Naive thymus-derived CD8-positive, alpha-beta T cell (primary cell): Measurements from ENCODE around the gene THAP6. TPM values are rescaled to one million over a fixed set of nuclear protein-coding genes. Genes with fewer than 3 reads are reported as not detected.
"Not testable (repeated sequence)": the region's sequence is repeated elsewhere in the genome, so short reads cannot be mapped to it uniquely, and the experiment has no call there.

Experiments used
- ATAC-seq, 2 donors: fragments of 150-1000 bp; cut with Tn5 transposase in 1 of 2; sonication (Bioruptor Pico), chemical (Tn5 transposase) in 1 of 2; 1 replicate in 1 of 2; 2 replicates in 1 of 2; pipeline ENCODE4 v1.10.0; 2021; ENCODE audit warnings: mild to moderate bottlenecking in 2 of 2, moderate library complexity in 2 of 2
- POLR2A ChIA-PET: fragments of 350-600 bp; sonication (Branson Sonifier 250); formaldehyde crosslinking; loops from one replicate; lab custom pipeline; 2021; ENCODE audit warnings: antibody characterized with exemption; lab: Charles Lee
- DNase-seq, 10 donors: peaks; one replicate each; pipeline versions ENCODE4 v3.0.0 to v3.0.0-alpha.2; 2020 to 2022
- H3K27ac Mint-ChIP-seq, 10 donors: one replicate each; pipeline ENCODE4 v1.8.0; 2020 to 2022; ENCODE audit warnings: mild to moderate bottlenecking in 10 of 10, mixed read lengths in 10 of 10, moderate library complexity in 4 of 10, inconsistent platforms in 1 of 10
- H3K27me3 Mint-ChIP-seq, 5 donors: one replicate each; pipeline ENCODE4 v1.8.0; 2021 to 2022; ENCODE audit warnings: mixed read lengths in 5 of 5
- H3K36me3 Mint-ChIP-seq, 3 donors: one replicate each; pipeline ENCODE4 v1.8.0; 2020 to 2022; ENCODE audit warnings: mixed read lengths in 3 of 3, mild to moderate bottlenecking in 2 of 3, inconsistent platforms in 1 of 3
- H3K4me1 Mint-ChIP-seq, 4 donors: one replicate each; pipeline ENCODE4 v1.8.0; 2021 to 2022; ENCODE audit warnings: mixed read lengths in 4 of 4
- H3K4me3 Mint-ChIP-seq, 10 donors: one replicate each; pipeline ENCODE4 v1.8.0; 2020 to 2022; ENCODE audit warnings: mild to moderate bottlenecking in 10 of 10, mixed read lengths in 10 of 10, moderate library complexity in 6 of 10, inconsistent platforms in 1 of 10
- H3K9me3 Mint-ChIP-seq, 9 donors: one replicate each; pipeline ENCODE4 v1.8.0; 2020 to 2022; ENCODE audit warnings: mixed read lengths in 9 of 9, mild to moderate bottlenecking in 3 of 9, inconsistent platforms in 1 of 9, moderate library complexity in 1 of 9
- polyA plus RNA-seq, 3 donors: library from polyadenylated mRNA; unstranded; fragments of 300-500 nt; fragmentation: Illumina TruSeq; gene quantifications; one replicate each; pipeline ENCODE4 v1.2.3, GENCODE V29; 2021
- total RNA-seq, 8 experiments: library from RNA in 2 of 8; stranded (reverse) in 2 of 8; gene quantifications; one replicate each; pipeline ENCODE4 v1.2.3 and lab custom pipeline; 2021 to 2026

Gene THAP6
- total and polyA plus RNA-seq, 5 experiments from 2014 or later, result 8.2 to 36.4 (median 12.4) TPM

GRCh38 chr4:75502671-75503070 is 11.6 kb upstream of the THAP6 start:
- Mint-ChIP-seq H3K4me1 (peaks cover 12 to 32% (median 28%) of the 10 kb centered on the region in 4 donors), H3K4me3 (no peak overlapping the region), H3K27ac (no peak overlapping the region), H3K27me3 (no peaks in the 10 kb centered on the region), H3K36me3 (peaks cover 6 to 87% (median 34%) of the 10 kb centered on the region in 3 donors), H3K9me3 (no peaks in the 10 kb centered on the region)
- ATAC-seq, result no peak
- no peak for DNase-seq
- POLR2A ChIA-PET, result no interaction called here

- Mint-ChIP-seq H3K36me3 (peaks cover 0 to 66% (median 11%) of the 10 kb centered on the region in 3 donors), H3K4me1 (peaks cover 16 to 35% (median 33%) of the 10 kb centered on the region in 4 donors), H3K27me3 (no peaks in the 10 kb centered on the region), H3K4me3 (peak overlapping the region in 1 of 10 donors; percentile 18), H3K9me3 (no peaks in the 10 kb centered on the region), H3K27ac (peak overlapping the region in 4 of 10 donors; percentile 25 to 74 (median 50))
- no peak for DNase-seq
- no peak for ATAC-seq
- POLR2A ChIA-PET, result interaction anchor here (0.8 to 2.0 kb wide), 2 partner anchors 9 to 435 kb away, joined by 5 to 6 read pairs; partner anchors contain the start of genes RCHY1 and THAP6
Observed at GRCh38 chr4:75505630-75506029, 8.6 kb upstream of the THAP6 start.

- not testable (repeated sequence) for DNase-seq, ATAC-seq, H3K27me3 Mint-ChIP-seq, H3K9me3 Mint-ChIP-seq
- peaks cover 0 to 36% (median 3%) of the 10 kb centered on the region in 3 donors for H3K36me3 Mint-ChIP-seq
- peak overlapping the region in 6 of 10 donors; percentile 1 to 76 (median 45) for H3K27ac Mint-ChIP-seq
- POLR2A ChIA-PET, result interaction anchor here (0.5 to 0.6 kb wide), 2 partner anchors 39 to 239 kb away, joined by 5 to 8 read pairs; no protein-coding TSS in a partner anchor
- H3K4me1 Mint-ChIP-seq, result peaks cover 19 to 42% (median 38%) of the 10 kb centered on the region in 4 donors
- H3K4me3 Mint-ChIP-seq, result peak overlapping the region in 8 of 10 donors; percentile 7 to 65 (median 46)
Observed at GRCh38 chr4:75509592-75509991, 4.7 kb upstream of the THAP6 start.

GRCh38 chr4:75511841-75512240 is 2.4 kb upstream of the THAP6 start:
- Mint-ChIP-seq H3K4me1 (peaks cover 23 to 50% (median 45%) of the 10 kb centered on the region in 4 donors), H3K27me3 (no peaks in the 10 kb centered on the region), H3K27ac (no peak overlapping the region), H3K4me3 (no peak overlapping the region), H3K36me3 (peaks cover 0 to 21% (median 0%) of the 10 kb centered on the region in 3 donors), H3K9me3 (no peaks in the 10 kb centered on the region)
- POLR2A ChIA-PET, result no interaction called here
- DNase-seq (no peak), ATAC-seq (no peak)

GRCh38 chr4:75512386-75513211 is 1.7 kb upstream of the THAP6 start:
- no peaks in the 10 kb centered on the region for H3K27me3 Mint-ChIP-seq
- DNase-seq, result peak in 1 of 10 donors; percentile 15
- H3K4me1 Mint-ChIP-seq, result peaks cover 23 to 51% (median 42%) of the 10 kb centered on the region in 4 donors
- no peak for ATAC-seq
- peaks cover 0 to 21% (median 5%) of the 10 kb centered on the region in 3 donors for H3K36me3 Mint-ChIP-seq
- POLR2A ChIA-PET, result no interaction called here
- peak overlapping the region in 1 of 10 donors; percentile 100 for H3K4me3 Mint-ChIP-seq
- no peaks in the 10 kb centered on the region for H3K9me3 Mint-ChIP-seq
- peak overlapping the region in 3 of 10 donors; percentile 73 to 100 (median 88) for H3K27ac Mint-ChIP-seq

- Mint-ChIP-seq H3K36me3 (peaks cover under 1 to 26% (median 13%) of the 10 kb centered on the region in 3 donors), H3K4me3 (peak overlapping the region in 1 of 10 donors; percentile 100), H3K27me3 (no peaks in the 10 kb centered on the region), H3K9me3 (no peaks in the 10 kb centered on the region), H3K27ac (peak overlapping the region in 6 of 10 donors; percentile 98 to 100 (median 100)), H3K4me1 (peaks cover 23 to 52% (median 42%) of the 10 kb centered on the region in 4 donors)
- DNase-seq (no peak), ATAC-seq (peak in 1 of 2 donors; percentile 0)
- POLR2A ChIA-PET, result interaction anchor here (1.1 to 2.1 kb wide), 5 partner anchors 8 to 478 kb away, joined by 3 to 13 read pairs (median 6); partner anchors contain the start of genes NAAA, SDAD1 and USO1
Observed at GRCh38 chr4:75513526-75514130, 645 bp upstream of the THAP6 start.

GRCh38 chr4:75514949-75515612 is 808 bp downstream of the THAP6 start:
- peak in 3 of 10 donors; percentile 5 to 17 (median 8) for DNase-seq
- H3K4me3 Mint-ChIP-seq, result peak overlapping the region in 1 of 10 donors; percentile 100
- H3K36me3 Mint-ChIP-seq, result peaks cover 7 to 33% (median 24%) of the 10 kb centered on the region in 3 donors
- H3K9me3 Mint-ChIP-seq, result peaks cover 0 to 1% (median 0%) of the 10 kb centered on the region in 9 donors
- H3K27ac Mint-ChIP-seq, result peak overlapping the region in 6 of 10 donors; percentile 98 to 100 (median 100)
- POLR2A ChIA-PET, result interaction anchor here (0.6 to 2.1 kb wide), 9 partner anchors 10 to 1560 kb away, joined by 3 to 13 read pairs (median 4); partner anchors contain the start of genes NAAA, SDAD1 and USO1
- peaks cover 17 to 52% (median 39%) of the 10 kb centered on the region in 4 donors for H3K4me1 Mint-ChIP-seq
- no peaks in the 10 kb centered on the region for H3K27me3 Mint-ChIP-seq
- ATAC-seq, result no peak

- POLR2A ChIA-PET, result no interaction called here
- DNase-seq, result no peak
- peaks cover 7 to 43% (median 33%) of the 10 kb centered on the region in 3 donors for H3K36me3 Mint-ChIP-seq
- peaks cover 21 to 56% (median 42%) of the 10 kb centered on the region in 4 donors for H3K4me1 Mint-ChIP-seq
- H3K27ac Mint-ChIP-seq, result peak overlapping the region in 7 of 10 donors; percentile 15 to 100 (median 82)
- peaks cover 0 to 1% (median 0%) of the 10 kb centered on the region in 9 donors for H3K9me3 Mint-ChIP-seq
- ATAC-seq, result no peak
- H3K4me3 Mint-ChIP-seq, result no peak overlapping the region
- no peaks in the 10 kb centered on the region for H3K27me3 Mint-ChIP-seq
Observed at GRCh38 chr4:75516144-75516543, 1.9 kb downstream of the THAP6 start.

- H3K9me3 Mint-ChIP-seq, H3K4me3 Mint-ChIP-seq, POLR2A ChIA-PET, ATAC-seq, H3K27me3 Mint-ChIP-seq, DNase-seq: not testable (repeated sequence)
- peaks cover 7 to 74% (median 42%) of the 10 kb centered on the region in 3 donors for H3K36me3 Mint-ChIP-seq
- H3K27ac Mint-ChIP-seq, result peak overlapping the region in 1 of 10 donors; percentile 35
- H3K4me1 Mint-ChIP-seq, result peaks cover 22 to 56% (median 49%) of the 10 kb centered on the region in 4 donors
Observed at GRCh38 chr4:75519452-75519851, 5.2 kb downstream of the THAP6 start.

GRCh38 chr4:75525086-75525485 is 10.8 kb downstream of the THAP6 start:
- Mint-ChIP-seq H3K9me3 (peaks cover 0 to under 1% (median 0%) of the 10 kb centered on the region in 9 donors), H3K4me3 (peak overlapping the region in 1 of 10 donors; percentile 12), H3K27ac (no peak overlapping the region), H3K27me3 (no peaks in the 10 kb centered on the region), H3K4me1 (peaks cover 17 to 31% (median 22%) of the 10 kb centered on the region in 4 donors), H3K36me3 (peaks cover 19 to 96% (median 54%) of the 10 kb centered on the region in 3 donors)
- DNase-seq (no peak), ATAC-seq (no peak)
- POLR2A ChIA-PET, result no interaction called here

GRCh38 chr4:75525910-75526309 is 11.6 kb downstream of the THAP6 start:
- no peaks in the 10 kb centered on the region for H3K27me3 Mint-ChIP-seq
- H3K36me3 Mint-ChIP-seq, result peaks cover 27 to 96% (median 54%) of the 10 kb centered on the region in 3 donors
- peaks cover 9 to 23% (median 14%) of the 10 kb centered on the region in 4 donors for H3K4me1 Mint-ChIP-seq
- no peak overlapping the region for H3K4me3 Mint-ChIP-seq
- ATAC-seq, result no peak
- peaks cover 0 to 7% (median 0%) of the 10 kb centered on the region in 9 donors for H3K9me3 Mint-ChIP-seq
- no peak overlapping the region for H3K27ac Mint-ChIP-seq
- POLR2A ChIA-PET, result no interaction called here
- no peak for DNase-seq

- DNase-seq (no peak), ATAC-seq (no peak)
- Mint-ChIP-seq H3K27ac (no peak overlapping the region), H3K9me3 (peaks cover 4 to 21% (median 11%) of the 10 kb centered on the region in 9 donors), H3K4me1 (peaks cover 7 to 16% (median 14%) of the 10 kb centered on the region in 4 donors), H3K4me3 (no peak overlapping the region), H3K36me3 (peaks cover 40 to 98% (median 68%) of the 10 kb centered on the region in 3 donors), H3K27me3 (no peaks in the 10 kb centered on the region)
- POLR2A ChIA-PET, result no interaction called here
Observed at GRCh38 chr4:75527482-75527881, 13.2 kb downstream of the THAP6 start.
